ENCODE results near the gene MT1X.

The MT1X gene

DNA sequence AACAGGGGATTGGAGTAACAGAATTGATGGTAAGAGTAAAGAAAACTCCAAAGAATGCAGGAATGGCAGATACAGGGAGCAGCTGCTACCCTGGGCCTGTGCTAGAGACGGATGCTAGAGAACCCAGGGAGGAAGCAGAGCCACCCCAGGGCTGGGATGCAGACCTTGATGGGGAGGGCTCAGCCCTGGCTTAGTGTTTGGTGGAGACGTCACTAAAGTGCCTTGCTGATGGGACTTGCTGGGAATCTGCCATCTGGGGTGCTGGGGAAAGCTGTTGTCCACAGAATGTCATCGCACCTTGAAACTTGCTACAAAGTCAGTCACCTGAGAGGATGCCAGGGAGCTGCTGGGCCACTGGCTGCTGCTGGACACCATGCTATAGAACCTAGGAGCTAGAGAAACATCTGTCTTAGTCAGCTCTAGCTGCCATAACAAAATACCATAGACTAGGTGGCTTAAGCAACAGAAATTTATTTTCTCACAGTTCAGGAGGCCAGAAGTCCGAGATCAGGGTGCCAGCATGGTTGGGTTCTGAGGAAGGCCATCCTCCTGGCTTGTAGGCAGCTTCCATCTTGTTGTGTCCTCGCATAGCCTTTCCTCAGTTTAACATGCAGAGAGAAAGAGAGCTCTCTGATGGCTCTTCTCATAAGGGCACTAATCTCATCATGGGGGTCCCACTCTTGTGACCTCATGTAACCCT is 15.3 kb downstream of the MT1X start:
- Histone ChIP-seq H3K9ac (ENCODE audit: low read length) (no peak overlapping the region), H3K4me1 (ENCODE audit: low read length) (no peaks in the 10 kb centered on the region), H3F3A (ENCODE audit: insufficient read depth, low read length) (no peaks in the 10 kb centered on the region), H3K27ac (ENCODE audit: low read length) (no peak overlapping the region), H4K20me1 (ENCODE audit: insufficient read depth, low read length) (no peaks in the 10 kb centered on the region), H3K4me2 (ENCODE audit: low read depth, low read length) (no peak overlapping the region), H3K4me3 (ENCODE audit: low read length) (no peak overlapping the region), H3K27me3 (replicated peaks; ENCODE audit: insufficient read depth, low read length) (no peaks in the 10 kb centered on the region), H3K9me3 (replicated peaks; ENCODE audit: insufficient read depth, low read length) (no peaks in the 10 kb centered on the region), H3K36me3 (replicated peaks; ENCODE audit: insufficient read depth, low read length) (no peaks in the 10 kb centered on the region), H3K9me2 (replicated peaks; ENCODE audit: insufficient read depth, low read length) (no peaks in the 10 kb centered on the region), H3K79me2 (ENCODE audit: low read length) (no peaks in the 10 kb centered on the region), H2AFZ (ENCODE audit: low read length) (no peak overlapping the region)
- no peak for TF ChIP-seq EZH2phosphoT487 (IDR thresholded peaks at IDR 0.05; ENCODE audit: low read length)
- no peak for TF ChIP-seq CTCF (IDR thresholded peaks at IDR 0.05; ENCODE audit: low read length)
- TF ChIP-seq EZH2 (optimal IDR thresholded peaks at IDR 0.05; ENCODE audit: low read depth, low read length) = no peak
- DNase-seq = no peak

DNA sequence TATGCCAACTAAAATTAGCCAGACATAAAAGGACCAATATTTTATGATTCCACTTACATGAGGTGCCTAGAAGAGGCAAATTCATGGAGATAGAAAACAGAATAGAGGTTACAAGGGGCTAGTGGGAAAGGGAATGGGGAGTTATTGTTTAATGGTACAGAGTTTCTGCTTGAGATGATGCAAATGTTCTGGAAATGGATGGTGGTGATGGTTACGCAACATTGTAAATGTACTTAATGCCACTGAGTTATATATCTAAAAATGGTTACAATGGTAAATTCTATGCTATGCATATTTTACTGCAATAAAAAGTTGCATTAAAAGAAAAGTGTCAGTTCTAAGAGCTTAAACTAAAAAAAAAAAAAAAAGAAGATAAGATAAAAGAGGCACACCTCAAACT is 17.9 kb downstream of the MT1X start:
- Histone ChIP-seq H3K36me3 (replicated peaks; ENCODE audit: insufficient read depth, low read length) (no peaks in the 10 kb centered on the region), H3K4me2 (ENCODE audit: low read depth, low read length) (no peak overlapping the region), H3K27me3 (replicated peaks; ENCODE audit: insufficient read depth, low read length) (no peaks in the 10 kb centered on the region), H3K27ac (ENCODE audit: low read length) (no peak overlapping the region), H3F3A (ENCODE audit: insufficient read depth, low read length) (no peaks in the 10 kb centered on the region), H3K79me2 (ENCODE audit: low read length) (no peaks in the 10 kb centered on the region), H3K4me3 (ENCODE audit: low read length) (no peak overlapping the region), H4K20me1 (ENCODE audit: insufficient read depth, low read length) (no peaks in the 10 kb centered on the region), H3K9ac (ENCODE audit: low read length) (no peak overlapping the region), H3K9me2 (replicated peaks; ENCODE audit: insufficient read depth, low read length) (no peaks in the 10 kb centered on the region), H3K4me1 (ENCODE audit: low read length) (no peaks in the 10 kb centered on the region), H2AFZ (ENCODE audit: low read length) (no peak overlapping the region), H3K9me3 (replicated peaks; ENCODE audit: insufficient read depth, low read length) (no peaks in the 10 kb centered on the region)
- DNase-seq = no peak
- no peak for TF ChIP-seq EZH2phosphoT487 (IDR thresholded peaks at IDR 0.05; ENCODE audit: low read length)
- TF ChIP-seq CTCF (IDR thresholded peaks at IDR 0.05; ENCODE audit: low read length) = no peak
- no peak for TF ChIP-seq EZH2 (optimal IDR thresholded peaks at IDR 0.05; ENCODE audit: low read depth, low read length)

GRCh38 chr16:56700631-56701030 is 18.4 kb downstream of the MT1X start:
- Histone ChIP-seq H3K79me2 (ENCODE audit: low read length) (no peaks in the 10 kb centered on the region), H3K4me2 (ENCODE audit: low read depth, low read length) (no peak overlapping the region), H3K27me3 (replicated peaks; ENCODE audit: insufficient read depth, low read length) (no peaks in the 10 kb centered on the region), H3K36me3 (replicated peaks; ENCODE audit: insufficient read depth, low read length) (no peaks in the 10 kb centered on the region), H3K4me1 (ENCODE audit: low read length) (no peaks in the 10 kb centered on the region), H3K4me3 (ENCODE audit: low read length) (no peak overlapping the region), H3K9ac (ENCODE audit: low read length) (no peak overlapping the region), H2AFZ (ENCODE audit: low read length) (no peak overlapping the region), H3K9me2 (replicated peaks; ENCODE audit: insufficient read depth, low read length) (no peaks in the 10 kb centered on the region), H4K20me1 (ENCODE audit: insufficient read depth, low read length) (no peaks in the 10 kb centered on the region), H3K9me3 (replicated peaks; ENCODE audit: insufficient read depth, low read length) (no peaks in the 10 kb centered on the region), H3K27ac (ENCODE audit: low read length) (no peak overlapping the region), H3F3A (ENCODE audit: insufficient read depth, low read length) (no peaks in the 10 kb centered on the region)
- no peak for DNase-seq
- TF ChIP-seq EZH2 (optimal IDR thresholded peaks at IDR 0.05; ENCODE audit: low read depth, low read length) (no peak), EZH2phosphoT487 (IDR thresholded peaks at IDR 0.05; ENCODE audit: low read length) (no peak), CTCF (IDR thresholded peaks at IDR 0.05; ENCODE audit: low read length) (no peak)

Data from MM.1S (cell line).